Choroid plexus epithelial cell (primary cell): ENCODE results near the gene ZNF316.

ENCODE experiments used
- DNase-seq: peaks from one replicate; pipeline ENCODE4 v3.0.0-alpha.2; 2010; ENCODE audit warnings: low read depth
- H3K4me3 ChIP-seq: 2 replicates; pipeline ENCODE4 v1.5.1; 2011; ENCODE audit warnings: low read depth, mild to moderate bottlenecking, control low read depth, low read length, moderate library complexity
- CTCF ChIP-seq: conservative IDR thresholded peaks from 2 replicates; pipeline ENCODE4 v1.5.1; 2011; ENCODE audit warnings: low read depth, mild to moderate bottlenecking, control low read depth, inconsistent platforms, low read length, moderate library complexity

ZNF316 gene

GRCh38 chr7:6622134-6622710 is 14.9 kb upstream of the ZNF316 start:
- DNase-seq, result no peak
- no peak for TF ChIP-seq CTCF

GRCh38 chr7:6623589-6624245 is 13.4 kb upstream of the ZNF316 start:
- no peak for DNase-seq
- H3K4me3 ChIP-seq, result no peak overlapping the region
- TF ChIP-seq CTCF, result no peak

More at GRCh38 chr7:6622134-6622710, 14.9 kb upstream of the ZNF316 start:
- no peak overlapping the region for H3K4me3 ChIP-seq

DNA sequence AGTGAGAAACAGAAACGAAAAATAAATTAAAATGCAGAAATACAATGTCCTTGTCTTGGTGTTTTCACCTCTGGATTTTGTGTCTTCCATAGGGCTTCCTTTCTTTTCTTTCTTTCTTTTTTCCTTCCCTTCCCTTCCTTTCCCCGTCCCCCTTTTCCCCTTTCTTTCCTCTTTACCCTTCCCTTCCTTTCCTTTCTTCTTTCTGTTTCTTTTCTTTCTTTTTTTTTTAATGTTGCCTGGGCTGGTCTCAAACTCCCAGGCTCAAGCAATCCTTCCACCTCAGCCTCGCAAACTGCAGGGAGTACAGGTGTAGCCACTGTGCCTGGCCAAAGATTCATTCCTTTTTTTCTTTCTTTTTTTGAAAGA is 12.9 kb upstream of the ZNF316 start:
- no peak overlapping the region for H3K4me3 ChIP-seq
- no peak for TF ChIP-seq CTCF

GRCh38 chr7:6628045-6628444 is 9.1 kb upstream of the ZNF316 start:
- H3K4me3 ChIP-seq, result no peak overlapping the region
- no peak for TF ChIP-seq CTCF
- DNase-seq, result no peak

More for the DNA sequence above, 12.9 kb upstream of the ZNF316 start:
- no peak for DNase-seq

DNA sequence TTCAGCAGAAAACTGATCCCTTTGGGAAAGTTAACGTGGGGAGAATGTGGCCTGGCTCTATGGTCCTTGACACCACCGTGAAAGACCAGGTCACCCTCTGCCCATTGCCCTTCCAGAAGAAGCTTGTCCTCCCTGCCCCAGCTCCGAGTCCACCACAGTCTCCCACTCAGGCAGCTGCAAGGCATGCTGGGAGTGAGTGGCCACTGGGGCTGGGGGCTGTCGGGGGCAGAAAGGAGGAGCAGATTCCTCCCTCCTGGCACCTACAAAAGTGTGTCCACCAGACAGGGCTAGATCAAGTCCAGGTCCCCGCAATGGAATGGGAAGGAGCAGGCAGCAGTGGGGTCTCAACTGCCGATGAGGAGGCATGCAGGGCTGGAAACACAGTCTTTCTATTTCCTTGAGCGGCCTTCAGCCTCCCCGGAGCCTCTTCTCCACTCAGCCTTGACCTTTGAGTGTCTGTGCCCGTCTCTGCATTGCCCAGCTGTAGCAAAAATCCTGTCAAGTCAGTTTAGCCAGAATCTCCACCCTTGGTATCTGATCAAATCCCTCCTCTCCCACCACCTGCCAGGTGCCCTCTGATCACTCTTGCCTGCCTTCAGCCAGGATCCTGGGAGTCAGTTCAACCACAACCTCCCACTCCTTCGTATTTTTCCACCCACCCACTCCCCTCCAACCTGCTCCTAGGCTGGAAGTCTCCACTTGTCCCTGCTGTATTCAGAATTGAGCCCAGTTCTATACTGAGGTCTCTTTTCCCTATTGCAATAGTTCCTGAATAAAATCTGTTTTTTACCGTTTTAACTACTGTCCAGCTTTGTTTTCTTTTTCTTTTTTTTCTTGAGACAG is 6.9 kb upstream of the ZNF316 start:
- H3K4me3 ChIP-seq, result no peak overlapping the region
- DNase-seq, result no peak
- no peak for TF ChIP-seq CTCF

GRCh38 chr7:6631605-6632004 is 5.5 kb upstream of the ZNF316 start:
- H3K4me3 ChIP-seq, result no peak overlapping the region
- no peak for TF ChIP-seq CTCF
- DNase-seq, result no peak
